Caki2 (cell line): Measurements from ENCODE around the gene KCNJ9. TPM values are rescaled to one million over a fixed set of nuclear protein-coding genes. Genes with fewer than 3 reads are reported as not detected.
A peak's percentile ranks its signal among the peaks of the same experiment; 100 is the strongest.

Source experiments
- DNase-seq: peaks from one replicate; pipeline ENCODE4 v3.0.0-alpha.2; 2015; ENCODE audit warnings: low read depth
- in situ Hi-C: cut with HindIII; loops from 2 replicates; pipeline ENCODE4 v1.10.0; 2016; ENCODE audit warnings: low sequenced_read_pairs, low pct_unique_long_range_greater_than_20kb, mixed read lengths
- total RNA-seq: library from RNA; depleted of rRNA; stranded (reverse); fragments of >200 nt; shearing (Covaris generic); gene quantifications from 2 replicates; pipeline ENCODE4 v1.2.3, GENCODE V29; 2014; ENCODE audit warnings: low replicate concordance

KCNJ9 gene
- total RNA-seq, 1 experiment from 2014 or later = not detected

DNA sequence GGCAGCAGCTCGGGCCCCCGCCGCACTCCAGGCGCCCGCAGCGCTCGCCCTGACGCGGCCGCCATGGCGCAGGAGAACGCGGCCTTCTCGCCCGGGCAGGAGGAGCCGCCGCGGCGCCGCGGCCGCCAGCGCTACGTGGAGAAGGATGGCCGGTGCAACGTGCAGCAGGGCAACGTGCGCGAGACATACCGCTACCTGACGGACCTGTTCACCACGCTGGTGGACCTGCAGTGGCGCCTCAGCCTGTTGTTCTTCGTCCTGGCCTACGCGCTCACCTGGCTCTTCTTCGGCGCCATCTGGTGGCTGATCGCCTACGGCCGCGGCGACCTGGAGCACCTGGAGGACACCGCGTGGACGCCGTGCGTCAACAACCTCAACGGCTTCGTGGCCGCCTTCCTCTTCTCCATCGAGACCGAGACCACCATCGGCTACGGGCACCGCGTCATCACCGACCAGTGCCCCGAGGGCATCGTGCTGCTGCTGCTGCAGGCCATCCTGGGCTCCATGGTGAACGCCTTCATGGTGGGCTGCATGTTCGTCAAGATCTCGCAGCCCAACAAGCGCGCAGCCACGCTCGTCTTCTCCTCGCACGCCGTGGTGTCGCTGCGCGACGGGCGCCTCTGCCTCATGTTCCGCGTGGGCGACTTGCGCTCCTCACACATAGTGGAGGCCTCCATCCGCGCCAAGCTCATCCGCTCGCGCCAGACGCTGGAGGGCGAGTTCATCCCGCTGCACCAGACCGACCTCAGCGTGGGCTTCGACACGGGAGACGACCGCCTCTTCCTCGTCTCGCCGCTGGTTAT, 2.8 kb downstream of the KCNJ9 start:
- no peak for DNase-seq
- in situ Hi-C loops = no loop called here

DNA sequence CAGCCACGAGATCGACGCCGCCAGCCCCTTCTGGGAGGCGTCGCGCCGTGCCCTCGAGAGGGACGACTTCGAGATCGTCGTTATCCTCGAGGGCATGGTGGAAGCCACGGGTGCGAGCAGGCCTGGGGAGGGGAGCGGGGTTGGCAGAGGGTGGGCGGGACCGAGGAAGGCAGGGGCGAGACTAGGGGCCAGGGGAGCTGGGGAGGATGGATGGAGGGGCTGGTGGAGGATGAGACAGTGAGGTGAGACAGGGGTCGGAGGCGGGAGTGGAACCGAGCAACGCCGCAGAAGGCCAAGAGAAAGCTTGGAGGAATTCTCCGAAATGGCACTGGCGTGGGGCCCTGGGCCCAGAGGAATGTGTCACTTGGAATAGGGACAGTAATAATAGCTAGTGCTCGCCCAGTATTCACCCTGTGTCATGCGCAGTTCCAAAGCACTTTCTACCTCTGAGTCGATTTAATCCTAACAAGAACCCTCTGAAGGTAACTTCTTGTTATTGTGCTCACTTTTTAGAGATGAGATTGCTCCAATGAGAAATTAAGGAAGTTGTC, 3.5 kb downstream of the KCNJ9 start:
- in situ Hi-C loops = no loop called here
- no peak for DNase-seq

DNA sequence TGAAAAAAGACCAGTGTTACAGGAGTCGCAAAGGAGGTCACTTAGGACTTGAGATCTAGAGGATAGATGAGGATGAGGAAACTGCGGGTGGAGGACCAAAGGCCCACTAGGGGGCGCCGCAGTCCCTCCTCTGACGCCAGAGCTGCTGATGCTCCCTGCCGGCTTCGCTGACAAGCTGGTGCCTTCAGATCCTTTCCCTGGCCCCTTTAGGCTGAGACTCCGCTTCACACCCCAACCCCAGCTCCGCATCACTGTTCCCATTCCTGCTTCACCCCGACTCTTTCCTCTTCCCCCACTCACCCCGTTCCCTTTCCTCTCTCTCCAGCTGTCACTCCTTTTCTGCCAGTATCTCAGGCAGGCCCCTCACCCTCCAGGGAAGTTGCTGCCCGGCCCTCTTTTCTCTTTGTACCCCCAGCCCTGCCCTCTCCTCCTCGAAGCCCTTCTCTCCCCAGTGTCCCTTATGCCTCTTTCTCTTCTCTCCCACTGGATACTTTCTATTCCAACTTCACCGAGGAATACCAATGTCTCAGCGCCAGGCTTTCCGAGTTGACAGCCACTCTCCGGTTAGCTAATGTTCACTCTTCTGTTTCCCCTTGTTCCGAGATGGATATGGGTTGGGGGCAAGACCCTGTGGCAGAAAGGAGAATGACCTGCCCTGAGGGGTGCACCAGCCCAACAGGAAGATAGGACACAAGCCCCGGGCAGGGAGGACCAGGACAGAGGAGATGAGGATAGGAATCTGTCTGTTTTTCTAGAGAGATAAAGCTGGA, 4.5 kb downstream of the KCNJ9 start:
- in situ Hi-C loops = no loop called here
- peak; percentile 32 for DNase-seq

DNA sequence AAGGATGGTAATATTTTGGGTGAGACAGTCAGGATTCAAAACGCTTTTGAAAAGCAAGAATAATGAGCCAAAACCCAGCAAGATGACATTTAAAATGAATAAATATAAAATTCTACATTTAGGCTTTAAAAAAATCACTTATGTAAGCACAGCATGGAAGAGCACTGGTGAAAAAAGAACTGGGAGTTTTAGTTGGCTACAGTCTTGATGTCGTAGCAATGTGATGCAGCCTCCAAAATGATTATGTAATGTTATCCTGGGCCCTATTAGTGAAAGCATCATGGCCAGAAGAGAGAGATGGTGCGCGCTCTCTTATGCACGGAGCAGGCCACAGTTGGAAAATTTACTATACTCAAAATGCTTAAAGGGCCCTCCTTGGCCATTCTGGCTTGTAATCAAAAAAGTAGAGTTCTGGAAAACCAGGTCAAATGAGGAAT, 5.1 kb downstream of the KCNJ9 start:
- in situ Hi-C loops = no loop called here
- no peak for DNase-seq

DNA sequence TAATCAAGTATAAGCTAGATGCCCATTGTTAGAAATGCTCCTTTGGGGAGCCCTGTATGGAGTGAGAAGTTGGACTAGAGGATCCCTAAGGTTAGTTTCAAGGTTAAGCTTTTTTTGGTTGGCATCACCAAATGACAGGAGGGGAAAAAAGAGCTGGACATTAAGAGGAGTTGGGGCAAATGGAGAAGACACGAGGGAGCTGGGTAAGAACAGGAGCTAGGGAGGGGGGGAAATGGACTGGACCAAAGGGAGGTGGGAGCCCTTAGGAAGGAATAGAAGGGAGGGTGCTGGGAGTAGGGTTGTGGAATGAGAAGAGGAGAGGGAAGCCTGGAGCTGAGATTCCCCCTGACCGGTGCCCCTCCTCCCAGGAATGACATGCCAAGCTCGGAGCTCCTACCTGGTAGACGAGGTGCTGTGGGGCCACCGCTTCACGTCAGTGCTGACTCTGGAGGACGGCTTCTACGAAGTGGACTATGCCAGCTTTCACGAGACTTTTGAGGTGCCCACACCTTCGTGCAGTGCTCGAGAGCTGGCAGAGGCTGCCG, 5.9 kb downstream of the KCNJ9 start:
- no peak for DNase-seq
- in situ Hi-C loops = no loop called here

DNA sequence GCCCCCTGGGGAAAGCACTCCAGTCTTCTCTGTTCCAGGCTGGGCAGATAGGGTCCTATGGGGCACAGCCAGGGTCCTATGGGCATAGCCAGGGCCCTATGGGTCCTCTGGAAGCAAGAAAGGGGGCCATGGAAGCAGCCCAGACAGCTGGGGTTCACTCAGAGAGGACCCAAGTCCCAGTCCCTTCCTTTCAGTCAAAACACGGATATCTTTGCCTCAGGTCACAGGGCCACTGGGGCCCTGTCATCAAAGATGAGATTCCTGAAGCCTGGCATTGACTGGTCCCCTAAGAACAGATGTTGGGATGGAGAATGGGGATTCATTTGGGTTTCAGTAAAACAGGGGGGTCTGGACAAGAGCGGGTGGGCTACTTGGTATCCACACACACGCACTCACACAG, 8.5 kb downstream of the KCNJ9 start:
- DNase-seq = no peak
- in situ Hi-C loops = no loop called here

DNA sequence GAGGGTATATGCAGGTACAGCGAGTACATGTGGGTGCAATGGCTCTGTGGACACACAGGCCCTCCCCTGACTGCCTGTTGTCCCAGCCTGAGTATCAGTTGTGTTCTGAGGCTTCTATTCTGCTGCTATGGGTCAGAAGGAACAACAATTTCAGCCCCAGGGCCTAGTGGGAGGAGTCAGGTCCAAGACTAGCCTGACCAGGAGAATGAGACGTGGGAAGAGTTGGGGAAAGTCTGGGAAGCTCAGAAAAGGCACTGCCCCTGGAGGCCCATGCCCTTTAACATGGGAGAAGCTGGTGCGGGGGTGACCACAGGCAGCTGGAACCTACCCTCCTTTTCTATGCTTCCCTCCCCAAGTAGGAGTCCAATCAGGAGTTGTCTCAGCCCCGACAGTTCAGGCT, 9.4 kb downstream of the KCNJ9 start:
- no peak for DNase-seq
- in situ Hi-C loops = no loop called here

DNA sequence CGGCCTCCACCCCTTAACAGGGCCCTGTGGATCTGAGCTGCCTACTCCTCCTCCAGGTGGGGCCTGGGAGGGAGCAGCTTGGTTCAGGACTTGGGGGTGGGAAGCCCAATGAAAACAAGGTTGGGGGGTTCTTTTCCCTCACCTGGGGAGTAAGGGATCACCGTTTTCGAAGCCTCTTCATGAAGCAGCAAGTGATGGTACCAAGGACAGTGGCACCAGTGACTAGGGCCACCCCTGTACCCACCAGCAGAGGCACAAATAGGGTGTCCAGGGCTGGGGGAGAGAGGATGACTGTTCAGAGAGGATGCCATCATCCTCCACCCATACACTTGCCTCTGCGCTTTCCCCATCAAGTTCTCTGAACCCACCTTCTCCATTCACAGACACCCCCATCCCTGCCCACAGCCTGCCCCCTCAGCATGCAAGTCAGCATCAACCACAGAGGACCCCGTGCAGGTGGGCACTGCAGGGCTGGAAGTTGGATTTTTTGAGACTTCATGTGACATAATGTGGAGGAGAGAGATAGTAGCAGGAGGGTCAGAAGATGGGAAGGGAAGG, 10.4 kb downstream of the KCNJ9 start:
- in situ Hi-C loops = no loop called here
- no peak for DNase-seq

DNA sequence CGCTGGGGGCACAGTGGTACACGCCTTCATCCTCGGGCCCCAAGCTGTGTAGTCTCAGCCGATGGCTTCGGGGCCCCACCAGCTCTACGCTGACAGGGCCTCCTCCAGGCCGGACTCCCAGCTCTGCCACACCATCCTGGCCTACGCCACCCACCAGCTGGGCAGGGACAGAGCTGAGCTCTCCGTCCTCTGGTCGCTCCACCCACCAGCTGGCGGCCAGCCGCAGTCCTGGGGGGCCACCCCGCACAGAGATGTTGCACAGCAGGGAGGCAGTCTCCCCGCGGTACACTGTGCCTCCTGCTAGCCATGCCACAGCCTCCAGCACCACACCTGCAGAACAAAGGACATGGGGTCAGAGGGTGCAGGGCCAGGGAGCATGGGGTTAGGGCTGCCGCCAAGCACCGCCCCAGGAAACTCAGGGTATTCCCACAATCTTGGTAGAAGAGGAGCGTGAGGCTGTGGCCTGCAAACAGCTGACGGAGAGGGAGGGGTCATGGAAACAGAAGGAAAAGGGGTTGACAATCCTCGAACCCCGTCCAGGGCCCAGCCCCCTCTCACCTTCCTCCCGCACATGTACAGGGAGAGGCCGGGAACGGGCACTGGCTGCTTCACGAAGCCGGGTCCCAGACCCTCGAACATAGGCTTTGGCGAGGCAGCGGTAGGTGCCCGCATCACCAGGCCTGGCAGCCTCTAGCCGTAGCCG, 11.2 kb downstream of the KCNJ9 start:
- DNase-seq = no peak
- in situ Hi-C loops = no loop called here

DNA sequence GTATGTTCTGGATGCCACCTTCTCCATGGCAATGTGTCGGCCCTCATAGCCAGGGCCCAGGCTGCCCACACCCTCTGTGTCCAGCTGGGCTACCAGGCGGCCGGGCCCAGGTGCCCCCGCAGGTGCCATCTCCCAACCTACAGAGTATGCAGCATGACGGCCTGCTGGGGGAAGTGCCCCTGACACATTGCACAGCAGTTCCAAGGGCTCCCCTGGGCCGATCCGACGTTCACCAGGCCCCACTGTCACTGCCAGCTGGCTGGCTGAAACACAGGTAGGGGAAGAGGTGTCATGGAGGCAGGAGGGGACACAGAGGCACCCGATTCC, 11.7 kb downstream of the KCNJ9 start:
- in situ Hi-C loops = no loop called here
- DNase-seq = no peak

DNA sequence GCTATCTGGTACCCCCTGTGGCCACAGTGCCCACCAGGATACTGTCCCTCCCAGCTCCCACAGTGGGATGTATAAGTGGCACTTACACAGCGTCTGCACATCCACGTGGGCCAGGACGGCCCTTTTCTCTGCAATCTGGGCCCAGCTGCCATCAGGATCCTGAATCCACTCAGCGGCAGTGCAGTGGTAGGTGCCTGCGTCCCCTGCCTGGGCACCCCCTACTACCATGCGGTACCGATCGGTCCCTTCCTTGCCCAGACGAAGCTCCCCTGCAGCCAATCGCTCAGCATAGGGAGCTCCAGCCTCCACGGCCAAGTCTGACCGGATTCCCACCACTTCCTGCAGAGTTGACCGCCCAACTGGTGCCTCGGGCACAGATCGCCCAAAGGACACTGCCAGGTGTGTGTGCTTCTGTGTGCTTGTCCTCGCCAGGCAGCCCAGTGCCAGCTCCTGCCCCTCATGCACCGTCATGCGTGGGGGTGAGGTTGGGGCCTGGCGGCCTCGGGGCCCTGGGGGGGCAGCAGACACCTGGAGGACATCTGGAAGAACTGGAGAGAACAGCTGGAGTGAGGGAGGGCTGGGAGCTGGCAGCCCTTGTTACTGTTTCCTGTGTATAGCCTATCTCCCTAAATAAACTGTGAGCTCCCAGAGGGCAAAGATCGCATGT, 12.4 kb downstream of the KCNJ9 start:
- DNase-seq = no peak
- in situ Hi-C loops = no loop called here

DNA sequence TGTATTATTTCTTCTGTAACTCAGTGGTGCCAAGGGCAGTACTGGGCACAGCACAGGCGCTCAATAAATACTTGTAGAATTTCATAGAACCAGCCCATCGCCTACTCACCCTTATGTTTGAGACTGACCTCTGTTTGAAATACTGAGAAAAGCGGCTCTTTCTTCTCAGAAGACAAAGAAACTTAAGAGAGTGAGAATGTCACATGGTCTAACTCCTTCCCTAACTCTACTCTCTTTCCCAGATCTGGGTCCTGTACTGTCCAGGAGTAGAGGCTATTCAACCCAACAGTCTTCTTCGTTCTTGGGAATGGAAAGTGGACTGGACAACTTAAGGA, 12.9 kb downstream of the KCNJ9 start:
- DNase-seq = no peak
- in situ Hi-C loops = no loop called here

DNA sequence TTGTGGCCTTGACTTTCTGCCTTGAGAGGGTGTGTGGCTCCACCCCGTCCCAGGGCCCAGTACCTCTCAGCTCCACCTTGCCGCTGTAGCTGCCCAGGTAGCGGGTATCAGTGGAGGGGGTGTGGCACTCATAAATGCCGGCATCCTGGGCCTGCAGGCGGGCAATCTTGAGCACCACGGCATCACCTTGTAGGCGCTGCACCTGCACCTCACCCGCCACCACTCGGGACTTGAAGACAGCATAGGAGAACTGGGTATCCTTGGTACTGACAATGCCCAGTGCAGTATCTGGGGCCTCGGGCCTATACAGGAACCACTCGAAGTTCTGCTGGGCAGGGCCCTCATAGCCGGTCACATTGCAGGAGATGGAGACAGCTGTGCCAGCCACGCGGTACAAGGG, 13.5 kb downstream of the KCNJ9 start:
- in situ Hi-C loops = no loop called here
- no peak for DNase-seq

DNA sequence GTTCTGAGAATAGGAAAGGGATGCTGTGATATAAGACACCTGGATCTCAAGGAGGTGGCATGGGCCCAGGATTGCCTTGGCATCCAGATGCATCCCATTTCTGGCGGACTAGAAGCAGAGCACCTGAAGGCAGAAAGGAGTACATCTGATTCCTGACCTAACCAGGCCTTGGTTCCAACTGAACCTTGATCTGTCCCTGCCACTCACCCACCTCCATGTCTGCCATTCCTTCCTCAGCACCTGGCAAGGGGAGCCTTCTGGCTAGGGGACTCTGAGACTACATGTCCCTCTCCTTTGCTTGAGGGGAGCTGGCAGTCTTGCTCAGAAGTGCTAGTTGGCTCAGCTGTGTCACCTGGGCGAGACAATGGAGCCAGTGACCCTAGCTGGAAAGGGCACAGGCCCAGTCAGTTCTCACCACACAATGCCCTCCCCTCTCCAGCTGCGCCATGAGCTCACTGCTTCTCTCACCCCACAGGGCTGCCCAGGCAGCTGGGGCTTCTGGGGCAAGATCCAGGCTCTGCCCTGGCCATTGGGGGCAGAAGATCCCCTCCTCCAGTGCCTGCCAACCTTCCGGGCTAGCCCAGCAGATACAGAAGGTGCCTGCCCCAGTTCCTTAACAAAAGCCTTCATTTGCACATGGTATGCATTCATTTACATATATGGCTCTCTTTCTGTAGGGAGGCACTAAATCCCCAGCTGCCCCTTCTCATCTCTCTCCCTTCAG, 14.2 kb downstream of the KCNJ9 start:
- DNase-seq = no peak
- in situ Hi-C loops = no loop called here

DNA sequence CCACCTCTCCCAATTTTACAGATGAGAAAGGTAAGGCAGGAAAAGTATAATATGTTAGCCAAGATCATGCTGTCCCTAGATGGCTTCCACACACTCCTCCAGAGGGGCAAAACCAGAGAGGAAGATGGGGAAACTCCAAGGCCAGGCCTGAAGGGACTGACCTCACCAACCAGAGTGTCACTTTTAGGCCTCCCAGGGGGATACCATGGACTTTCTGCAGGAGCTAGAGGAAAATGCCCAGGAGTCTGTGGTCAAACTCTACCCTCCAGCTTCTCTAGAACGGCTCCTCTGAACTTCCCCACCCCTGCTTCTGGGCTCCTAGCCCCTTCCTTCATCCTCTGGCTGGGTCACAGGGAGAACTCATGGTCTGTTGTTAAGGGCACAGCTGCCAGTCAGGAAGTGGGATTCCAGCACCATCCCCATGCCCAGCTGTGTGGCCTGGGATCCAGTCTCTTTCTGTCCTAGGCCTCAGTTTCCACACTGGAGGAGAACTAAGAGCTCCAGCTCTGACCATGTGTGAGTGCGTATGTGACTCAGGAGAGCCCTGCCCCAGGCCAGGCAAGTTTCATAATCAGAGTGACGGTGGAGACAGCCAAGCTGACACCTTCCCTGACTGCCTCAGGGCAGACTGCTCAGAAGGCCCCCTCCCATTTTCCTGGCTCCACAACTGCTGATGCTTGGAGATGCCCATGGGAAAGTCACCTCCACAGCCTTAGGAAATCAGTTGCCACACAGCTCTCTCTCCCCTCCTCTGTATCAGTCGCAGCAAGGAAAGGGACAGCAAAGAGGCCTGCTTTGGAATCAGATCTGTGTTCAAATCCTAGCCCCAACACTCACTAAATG, 15.2 kb downstream of the KCNJ9 start:
- no peak for DNase-seq
- in situ Hi-C loops = no loop called here

DNA sequence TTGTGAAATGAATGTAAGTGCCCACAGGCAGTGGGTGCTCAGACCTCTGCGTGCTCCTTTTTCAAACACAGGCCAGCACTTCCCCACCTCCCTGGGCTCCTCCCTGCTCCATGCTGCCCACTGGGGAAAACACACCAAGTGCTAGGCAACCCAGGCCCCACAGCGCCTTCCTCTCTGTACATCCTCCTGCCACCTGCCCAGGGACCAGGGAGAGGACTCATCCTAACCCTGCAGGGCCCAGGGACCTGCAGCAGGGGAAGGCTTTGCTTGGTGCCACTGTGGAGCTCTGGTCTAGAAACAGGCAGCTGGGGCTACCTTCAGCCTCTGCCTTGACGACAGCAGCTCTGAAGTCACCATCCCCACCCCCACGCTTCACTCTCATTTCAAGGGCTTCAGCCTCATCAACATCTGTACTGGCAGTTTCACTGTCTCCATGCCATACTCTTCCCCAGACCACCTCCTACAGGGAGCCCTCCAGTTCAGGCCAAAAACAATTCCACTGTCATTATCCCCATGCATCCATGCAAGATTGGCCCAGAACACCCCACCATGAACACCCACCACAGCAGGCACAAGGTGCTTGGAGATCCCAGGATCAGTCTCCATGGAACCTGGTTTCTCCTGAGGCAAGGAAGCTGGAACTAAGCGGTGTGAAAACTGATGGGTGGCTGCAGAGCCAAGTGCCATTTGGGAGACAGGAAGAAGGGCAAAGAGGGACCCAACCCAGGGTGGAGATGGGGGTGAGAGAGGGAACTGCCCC, 16.0 kb downstream of the KCNJ9 start:
- DNase-seq = no peak
- in situ Hi-C loops = no loop called here
